CD4-positive, alpha-beta T cell treated with Interleukin-15 for 4 hours (primary cell): ENCODE results near the gene DCAF10.
A peak's percentile ranks its signal among the peaks of the same experiment; 100 is the strongest.
"Not testable (repeated sequence)": the region's sequence is repeated elsewhere in the genome, so short reads cannot be mapped to it uniquely, and the experiment has no call there.

ENCODE experiments used
- DNase-seq: peaks from one replicate; pipeline ENCODE4 v3.0.0-alpha.2; 2020; ENCODE audit warnings: low spot score

DCAF10 gene

DNA sequence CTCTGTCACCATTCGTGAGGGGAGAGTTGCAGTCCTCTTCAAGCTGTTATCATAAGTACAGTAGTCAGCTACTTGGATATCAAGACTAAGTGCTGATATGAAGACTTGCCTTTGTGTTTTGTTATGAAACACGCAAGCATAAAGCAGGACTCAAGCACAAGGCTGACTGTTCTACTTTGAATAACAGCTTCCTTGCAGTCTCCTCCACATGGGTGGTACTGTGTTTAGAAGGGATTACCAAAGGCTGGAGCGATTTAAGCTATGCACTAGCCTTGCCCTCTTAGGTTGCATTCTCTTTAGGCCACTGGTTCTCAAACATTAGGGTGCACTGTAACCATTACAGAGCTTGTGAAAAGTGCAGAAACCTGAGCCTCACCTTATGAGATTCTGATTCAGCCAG lies 61.9 kb downstream of the DCAF10 start:
- DNase-seq, result no peak

GRCh38 chr9:37870081-37870798 lies 69.6 kb downstream of the DCAF10 start:
- no peak for DNase-seq

DNA sequence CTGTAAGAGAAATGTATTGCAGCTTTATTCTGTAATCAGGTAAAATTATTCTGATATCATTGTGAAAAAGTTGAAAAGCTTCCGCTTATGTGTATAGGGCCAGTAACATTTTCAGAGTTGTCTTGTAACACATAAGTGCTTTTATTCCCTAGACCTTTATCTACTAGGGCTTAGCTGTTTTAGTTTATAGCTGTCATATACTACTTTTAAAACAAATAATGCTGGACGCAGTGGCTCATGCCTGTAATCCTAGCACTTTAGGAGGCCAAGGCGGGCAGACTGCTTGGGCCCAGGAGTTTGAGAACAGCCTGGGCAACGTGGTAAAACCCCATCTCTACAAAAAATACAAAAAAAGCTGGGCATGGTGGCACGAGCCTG lies 70.2 kb downstream of the DCAF10 start:
- no peak for DNase-seq

GRCh38 chr9:37873955-37874354 lies 73.4 kb downstream of the DCAF10 start:
- no peak for DNase-seq

DNA sequence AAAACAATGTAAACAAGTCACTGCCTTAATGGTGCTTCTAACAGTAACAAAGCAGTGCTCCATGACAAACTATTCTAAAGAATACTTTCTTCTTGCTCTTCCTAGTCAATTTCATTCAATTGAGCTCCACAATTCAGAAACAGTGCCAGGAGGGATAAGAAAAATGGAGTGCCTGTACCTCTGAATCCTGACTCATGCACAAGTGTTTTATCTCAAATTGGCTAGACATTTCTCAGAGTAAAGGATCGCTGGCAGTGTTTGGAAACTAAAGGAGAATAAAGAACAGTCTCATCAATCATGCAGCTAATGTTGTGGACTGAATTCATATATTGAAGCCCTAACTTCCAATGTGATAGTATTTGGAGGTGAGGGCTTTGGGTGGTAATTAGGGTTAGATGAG lies 75.8 kb downstream of the DCAF10 start:
- no peak for DNase-seq

DNA sequence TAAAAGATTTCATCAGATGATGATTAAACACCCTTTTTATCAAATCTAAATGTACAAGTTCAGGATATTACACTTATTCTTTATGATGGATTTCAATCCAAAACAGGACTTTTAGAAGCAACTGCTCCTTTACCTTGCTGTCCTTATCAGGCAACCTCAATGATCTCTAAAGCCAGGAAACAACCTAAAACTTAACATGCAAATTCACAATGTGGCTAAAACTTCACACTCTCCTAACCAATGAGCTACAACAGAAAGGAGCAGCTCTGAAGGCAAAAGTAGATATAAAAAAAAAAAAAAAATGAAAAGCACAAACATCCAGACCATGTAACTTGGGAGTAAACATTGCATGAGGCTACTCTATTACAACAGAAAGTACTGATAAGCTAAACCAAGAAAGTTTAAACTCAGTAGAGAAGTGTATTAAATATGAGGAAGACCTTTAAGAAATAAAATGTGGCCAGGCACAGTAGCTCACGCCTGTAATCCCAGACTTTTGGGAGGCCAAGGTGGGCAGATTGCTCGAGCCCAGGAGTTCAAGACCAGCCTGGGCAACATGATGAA lies 80.4 kb downstream of the DCAF10 start:
- no peak for DNase-seq

DNA sequence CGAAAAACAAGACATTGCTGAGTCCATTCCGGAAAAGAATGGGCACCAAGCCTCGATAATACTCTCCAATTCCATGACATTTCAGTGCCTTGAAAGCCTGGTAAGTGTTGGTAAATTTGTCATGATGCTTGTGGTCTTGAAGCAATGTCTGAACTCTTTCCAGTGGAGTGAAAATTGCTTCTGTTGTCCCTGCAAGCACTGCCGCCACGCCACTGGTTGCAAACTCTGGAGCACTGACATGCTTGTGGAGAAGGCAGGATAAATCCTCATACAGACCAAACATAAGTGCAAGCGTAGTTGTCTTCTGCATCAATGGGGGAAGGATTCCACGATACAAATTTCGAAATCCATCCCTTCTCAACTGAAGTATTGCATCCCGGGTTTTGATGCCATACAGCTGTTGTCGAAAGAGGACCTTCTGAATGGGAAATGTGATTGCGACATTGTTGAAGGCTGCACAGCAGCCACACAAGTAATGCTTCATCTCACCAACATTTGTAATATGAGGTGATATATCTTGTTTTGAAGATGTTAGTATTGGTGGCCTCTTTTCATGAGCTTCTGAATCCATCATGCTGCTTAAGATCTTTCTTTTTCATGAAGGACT lies 87.5 kb downstream of the DCAF10 start:
- not testable (repeated sequence) for DNase-seq

DNA sequence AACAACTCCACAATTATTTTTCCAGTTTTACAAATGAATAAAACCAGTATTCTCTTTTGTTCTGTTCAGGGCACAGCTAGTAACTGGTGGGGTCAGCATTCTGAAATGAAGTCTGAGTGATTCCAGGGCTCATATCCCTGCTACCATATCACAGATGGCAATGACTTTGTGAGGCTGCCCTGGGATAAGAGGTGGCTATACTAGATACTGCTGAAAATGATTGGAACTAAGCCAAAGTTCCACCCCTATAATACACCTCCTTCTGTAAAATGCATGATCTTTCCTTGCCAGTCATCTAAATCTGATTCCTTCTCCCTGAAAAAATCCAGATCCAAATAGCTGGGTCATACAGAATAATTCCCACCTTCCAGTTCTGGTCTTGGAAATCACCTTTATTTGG lies 88.9 kb downstream of the DCAF10 start:
- DNase-seq, result no peak

DNA sequence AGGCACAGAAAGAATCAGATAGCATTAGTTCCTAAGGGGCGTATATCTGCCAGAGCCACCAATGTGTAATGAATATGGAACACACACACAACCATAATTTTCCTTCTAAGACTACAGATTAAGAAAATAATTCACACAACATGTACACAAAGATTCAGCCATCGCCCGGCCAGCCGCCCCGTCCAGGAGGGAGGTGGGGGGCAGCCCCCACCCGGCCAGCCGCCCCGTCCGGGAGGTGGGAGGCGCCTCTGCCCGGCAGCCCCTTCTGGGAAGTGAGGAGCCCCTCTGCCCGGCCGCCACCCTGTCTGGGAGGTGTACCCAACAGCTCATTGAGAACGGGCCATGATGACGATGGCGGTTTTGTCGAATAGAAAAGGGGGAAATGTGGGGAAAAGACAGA lies 90.4 kb downstream of the DCAF10 start:
- not testable (repeated sequence) for DNase-seq

DNA sequence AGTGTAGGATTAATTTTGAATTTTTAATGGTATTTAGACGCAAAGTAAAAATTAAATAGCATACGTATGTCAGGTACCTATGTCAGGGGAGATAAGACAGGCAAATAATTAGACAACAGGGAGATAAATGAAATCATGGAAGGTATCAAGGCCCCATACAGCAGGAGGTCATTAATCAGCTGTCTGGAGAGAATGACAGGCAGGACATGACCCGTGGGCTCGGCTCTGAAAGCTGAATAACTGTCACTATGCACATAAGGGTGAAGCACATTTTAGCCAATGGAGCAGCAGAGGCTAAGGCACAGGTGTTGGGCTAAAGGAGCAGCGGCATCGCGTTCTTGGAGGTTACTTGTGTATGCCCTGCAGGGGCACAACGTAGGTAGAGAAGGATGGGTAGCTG lies 91.5 kb downstream of the DCAF10 start:
- DNase-seq, result no peak

DNA sequence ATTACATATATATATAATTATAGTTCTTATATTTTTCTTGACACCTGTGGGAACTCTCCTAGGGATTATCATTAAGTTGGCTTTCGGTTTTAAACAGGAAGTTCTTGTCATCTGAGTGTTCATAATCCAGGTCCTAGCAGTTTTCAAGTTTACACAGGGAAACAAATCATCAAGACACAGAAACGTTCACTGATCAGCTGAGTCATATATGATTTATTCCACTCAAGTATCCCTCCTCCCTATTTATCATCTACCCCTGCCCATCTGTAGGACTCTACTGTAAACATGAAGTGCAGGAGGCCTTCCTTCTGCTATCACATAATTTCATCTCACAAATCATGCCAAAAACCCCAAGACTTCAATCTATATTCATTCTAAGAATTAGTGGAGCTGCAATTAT lies 97.1 kb downstream of the DCAF10 start:
- DNase-seq, result no peak

- DNase-seq, result no peak
Measured at GRCh38 chr9:37899041-37899440, 98.4 kb downstream of the DCAF10 start.

- DNase-seq, result no peak
Measured at GRCh38 chr9:37902131-37902530, 101.5 kb downstream of the DCAF10 start.

DNA sequence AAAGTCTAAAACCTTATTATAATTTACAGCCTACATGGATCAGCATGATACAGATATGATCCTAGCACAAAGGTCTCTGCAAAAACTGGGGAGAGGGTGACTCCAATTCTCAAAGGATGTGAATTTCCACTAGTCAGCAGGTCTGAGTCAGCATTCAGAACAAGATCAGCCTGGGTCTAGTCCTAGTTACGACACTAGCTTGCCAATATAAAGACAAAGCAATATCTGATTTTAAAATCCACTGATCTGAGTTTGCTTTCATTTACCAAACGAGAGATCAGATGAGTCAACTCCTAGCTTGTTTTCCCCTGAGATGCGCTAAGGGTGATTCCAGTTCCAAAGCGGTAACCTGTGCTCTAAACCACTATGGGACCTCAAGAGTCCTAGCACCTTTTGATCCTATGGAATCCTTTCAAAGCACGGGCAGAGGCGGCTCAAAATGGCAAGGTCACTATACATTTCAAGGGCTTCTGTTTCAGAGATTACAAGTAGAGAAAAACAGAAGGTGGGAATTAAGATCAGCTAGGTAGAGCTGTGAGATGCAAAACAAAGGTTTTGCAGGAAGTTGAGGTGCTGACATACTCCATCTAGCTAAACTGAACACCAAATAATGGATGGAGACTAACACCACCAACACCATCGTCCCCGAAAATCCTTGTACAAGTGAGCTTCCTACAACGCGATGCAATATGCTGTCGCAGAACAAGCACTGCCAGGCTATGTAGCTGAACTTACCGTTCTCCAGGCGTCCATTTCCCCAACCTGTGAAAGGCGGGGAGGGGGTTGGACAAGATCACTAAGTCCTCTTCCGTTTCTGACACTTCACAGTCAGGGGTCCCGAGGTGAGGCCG lies 102.4 kb downstream of the DCAF10 start:
- DNase-seq, result peak; percentile 12

DNA sequence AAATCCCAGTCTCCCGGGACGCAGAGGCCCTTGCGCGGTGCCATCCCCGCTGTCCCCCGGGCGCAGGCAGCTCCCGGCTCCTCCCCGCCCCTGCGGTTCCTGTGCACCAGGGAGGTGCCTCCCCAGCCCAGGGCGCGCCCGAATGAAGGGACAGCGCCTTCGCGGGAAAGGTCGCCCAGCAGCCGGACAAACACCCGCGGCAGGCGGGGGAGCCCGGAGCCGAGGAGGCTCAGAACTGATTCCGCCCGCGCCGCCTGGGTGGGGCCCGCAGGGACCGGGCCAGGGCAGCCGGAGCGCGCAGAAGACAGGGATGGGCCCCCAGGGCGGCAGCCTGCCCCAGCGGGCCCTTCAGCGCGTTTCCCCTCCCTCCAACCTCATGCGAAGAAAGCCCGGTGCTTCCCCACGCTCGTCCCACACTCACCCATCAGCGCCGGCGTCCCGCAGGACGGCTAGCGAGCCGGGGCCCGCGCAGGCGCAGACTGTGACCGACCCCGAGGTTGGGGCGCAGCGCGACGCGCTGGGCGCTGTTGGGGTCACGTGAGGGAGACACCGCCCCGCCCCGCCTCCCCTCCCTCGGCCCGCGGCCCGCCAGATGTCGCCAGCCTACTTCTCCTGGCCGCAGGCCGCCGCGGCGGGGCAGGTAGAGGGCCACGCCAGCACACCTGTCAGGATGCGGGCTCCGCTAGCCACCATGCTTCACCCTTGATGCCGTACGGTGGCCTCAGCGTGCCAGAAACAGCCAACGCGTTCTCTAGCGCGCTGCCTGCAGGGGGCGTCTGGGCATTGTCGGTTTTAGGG lies 103.2 kb downstream of the DCAF10 start, which contains the start of gene SLC25A51:
SLC25A51 (minus strand) TSS at position 481 of the 798 bp plus-strand sequence. CDS start 15,577 bp downstream, outside the sequence.
- peak; percentile 98 for DNase-seq

DNA sequence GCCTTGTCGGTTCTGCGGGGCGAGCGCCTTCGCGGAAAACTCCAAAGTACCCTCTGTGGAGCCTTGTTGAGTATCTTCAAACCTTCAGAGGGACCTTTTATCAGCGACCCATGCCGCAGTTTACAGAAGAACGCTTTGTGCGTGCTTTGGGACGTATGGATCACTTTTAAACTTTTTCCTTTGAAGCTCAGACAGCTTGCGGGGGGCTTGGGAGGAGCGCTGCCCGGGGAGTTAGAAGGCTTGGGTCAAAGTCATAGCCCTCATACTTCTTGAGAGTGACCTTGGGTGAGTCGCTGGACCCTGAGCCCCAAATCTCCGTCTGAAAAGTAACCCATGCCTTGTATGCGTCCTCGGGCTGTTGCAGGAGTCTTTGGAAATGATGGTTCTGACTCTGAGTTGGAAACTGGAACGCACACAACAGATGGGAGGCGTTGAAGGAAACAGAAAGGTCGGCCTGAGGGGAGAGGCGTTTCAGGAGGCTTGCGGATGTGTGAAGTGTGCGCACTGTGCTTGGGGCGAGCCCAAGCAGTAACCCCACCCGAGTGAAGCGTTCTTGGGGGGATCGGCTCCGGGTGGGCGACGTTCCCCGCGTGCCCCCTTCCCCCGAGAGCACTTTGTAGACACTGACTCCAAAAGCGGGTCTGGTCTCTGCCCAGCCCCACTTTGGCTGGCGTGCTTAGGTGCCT lies 104.0 kb downstream of the DCAF10 start:
- DNase-seq, result no peak

- DNase-seq, result no peak
Measured at GRCh38 chr9:37905131-37905505, 104.5 kb downstream of the DCAF10 start.

DNA sequence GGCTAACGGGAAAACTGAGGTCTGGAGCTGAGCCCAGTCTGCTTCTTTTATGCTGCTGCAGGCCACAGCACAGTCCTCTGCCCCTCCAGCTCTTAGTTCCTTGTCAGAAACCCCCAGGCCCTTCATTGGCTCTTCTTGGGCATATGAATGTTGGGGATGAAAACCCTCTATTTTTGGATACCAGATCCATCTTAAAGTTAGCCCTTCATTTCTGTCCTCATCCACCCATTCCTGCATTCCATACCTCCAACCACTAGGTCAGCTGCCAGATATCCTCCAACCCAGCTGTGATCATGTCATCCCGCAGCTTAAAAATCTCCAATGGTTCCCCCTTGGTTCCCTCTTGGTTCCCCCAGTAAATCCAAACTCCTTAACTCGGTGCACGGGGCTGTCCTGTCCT lies 105.2 kb downstream of the DCAF10 start:
- no peak for DNase-seq

DNA sequence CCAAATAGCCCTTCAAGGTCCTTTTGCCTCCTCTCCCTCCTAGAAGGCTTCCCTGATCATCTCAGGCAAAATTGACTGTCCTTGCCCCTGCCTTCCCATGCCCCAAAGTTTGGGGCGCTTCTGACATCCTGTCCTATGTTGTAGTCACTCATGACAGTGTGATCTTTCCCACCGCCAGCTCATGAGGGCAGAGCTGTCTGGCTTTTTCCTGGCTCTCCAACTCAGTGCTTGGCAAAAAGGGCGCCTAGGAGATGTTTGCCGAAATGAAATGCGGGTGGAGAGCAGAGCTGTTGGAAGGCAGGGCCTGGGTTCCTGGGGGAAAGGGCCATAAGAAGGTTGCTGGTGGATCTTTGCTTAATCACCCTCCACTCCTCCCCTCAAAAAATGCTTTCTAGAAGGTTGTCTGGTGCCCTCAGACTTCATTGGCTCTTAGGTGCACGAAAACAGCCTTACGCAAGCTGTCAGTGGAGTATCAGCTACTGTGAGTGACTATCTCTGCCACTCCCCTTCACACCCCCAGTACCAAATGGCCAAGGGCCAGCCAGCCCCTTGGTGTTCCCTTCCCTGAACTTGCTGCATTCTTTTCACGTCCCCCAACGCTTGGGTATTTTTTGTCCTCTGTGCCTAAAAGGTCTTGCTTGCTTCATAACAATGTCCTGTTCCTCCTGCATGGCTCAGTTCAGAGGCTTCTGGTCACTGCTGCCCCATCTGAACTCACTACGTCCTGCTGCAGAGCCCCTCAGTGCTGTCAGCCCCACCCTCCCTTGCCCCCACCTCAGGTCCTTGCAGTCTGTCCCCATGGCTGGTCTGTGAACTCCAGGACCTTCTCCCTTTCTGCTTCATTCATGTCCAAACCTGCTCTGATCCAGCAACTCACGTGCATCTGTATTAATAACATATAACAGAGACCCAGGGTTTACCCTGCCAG lies 106.0 kb downstream of the DCAF10 start:
- DNase-seq, result no peak

DNA sequence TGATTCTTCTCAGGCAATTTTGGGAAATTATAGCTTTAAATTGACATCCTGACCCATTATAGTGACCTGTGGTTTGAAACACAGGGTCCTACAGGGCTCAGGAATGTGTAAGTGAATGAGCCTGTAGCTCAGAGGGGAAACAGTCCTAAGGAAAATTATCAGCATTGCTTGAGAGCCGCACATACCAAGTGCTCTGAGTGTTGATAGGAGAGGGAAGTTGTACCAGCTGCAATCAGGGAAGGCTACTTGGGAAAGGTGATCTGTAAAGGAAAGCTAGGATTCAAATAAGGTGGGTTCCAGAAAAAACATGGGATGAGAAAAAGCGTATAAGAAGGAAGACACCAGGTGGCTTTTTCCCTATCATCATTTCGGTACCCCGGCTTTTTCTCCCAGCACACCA lies 107.7 kb downstream of the DCAF10 start:
- DNase-seq, result no peak
